Endothelial cell of umbilical vein (primary cell): Measurements from ENCODE around the gene IGSF9. TPM values are rescaled to one million over a fixed set of nuclear protein-coding genes. Genes with fewer than 3 reads are reported as not detected.

Experiments used
- BruUV-seq: library from RNA; stranded (reverse); fragments of 400-500 nt; replicated peaks from 2 replicates; lab custom pipeline; 2021; lab: Mats Ljungman, UMichigan
- CTCF ChIA-PET: fragments of 300-600, 350-600 bp; sonication (Branson Sonifier 250); formaldehyde crosslinking; loops from one replicate; lab custom pipeline; 2021; ENCODE audit warnings: antibody characterized with exemption, inconsistent platforms; lab: Charles Lee
- POLR2A ChIA-PET: fragments of 300-600, 350-600 bp; sonication (Branson Sonifier 250); formaldehyde crosslinking; loops from one replicate; lab custom pipeline; 2021; ENCODE audit warnings: antibody characterized with exemption, inconsistent platforms; lab: Charles Lee
- DNase-seq: peaks from one replicate; pipeline ENCODE4 v3.0.0-alpha.2; 2011; ENCODE audit warnings: low read depth, low spot score
- FAIRE-seq: peaks from 2 replicates; lab custom pipeline; 2011; peaks lifted over from hg19 to GRCh38; lab: Jason Lieb, UNC
- H2AFZ ChIP-seq: 2 replicates; pipeline ENCODE4 v1.6.0; 2012; ENCODE audit warnings: low read depth, low read length, control low read depth, inconsistent platforms
- H3K27ac ChIP-seq: 2 replicates; pipeline ENCODE4 v1.5.1; 2011; ENCODE audit warnings: low read depth, mild to moderate bottlenecking, control low read depth, low read length, moderate library complexity; ENCODE audit not compliant: insufficient read depth
- H3K27me3 ChIP-seq, 2 experiments: 2 replicates each; pipeline versions ENCODE4 v1.6.0 to v1.6.1; 2011; ENCODE audit warnings: low read length in 2 of 2, mixed read lengths in 1 of 2; ENCODE audit not compliant: control insufficient read depth in 2 of 2, insufficient read depth in 2 of 2
- H3K36me3 ChIP-seq, 2 experiments: 2 replicates in 1 of 2; 3 replicates in 1 of 2; pipeline ENCODE4 v1.5.1; 2011; ENCODE audit warnings: low read length in 2 of 2, mild to moderate bottlenecking in 1 of 2, moderate library complexity in 1 of 2; ENCODE audit not compliant: control insufficient read depth in 2 of 2, insufficient read depth in 2 of 2; ENCODE audit errors: extremely low read depth in 1 of 2
- H3K4me1 ChIP-seq: 3 replicates; pipeline ENCODE4 v1.5.1; 2011; ENCODE audit warnings: mild to moderate bottlenecking, low read length; ENCODE audit not compliant: control insufficient read depth, insufficient read depth; ENCODE audit errors: extremely low read depth
- H3K4me2 ChIP-seq: 2 replicates; pipeline ENCODE4 v1.6.1; 2011; ENCODE audit warnings: low read length, control low read depth, mixed read lengths; ENCODE audit not compliant: insufficient read depth
- H3K4me3 ChIP-seq, 3 experiments: fragments of 200-600 bp in 1 of 3; sonication (generic), shearing (Covaris generic) in 1 of 3; replicated peaks in 1 of 3; 2 replicates each; pipeline ENCODE4 v1.5.1; 2011 to 2016; ENCODE audit warnings: control low read depth in 3 of 3, low read length in 3 of 3, mild to moderate bottlenecking in 2 of 3, inconsistent platforms in 1 of 3, low read depth in 1 of 3, moderate library complexity in 1 of 3; ENCODE audit not compliant: insufficient read depth in 1 of 3
- H3K79me2 ChIP-seq: 2 replicates; pipeline ENCODE4 v1.6.0; 2012; ENCODE audit warnings: low read length, inconsistent platforms; ENCODE audit not compliant: control insufficient read depth, insufficient read depth
- H3K9ac ChIP-seq: replicated peaks from 2 replicates; pipeline ENCODE3; 2011; ENCODE audit warnings: low read length, control low read depth; ENCODE audit not compliant: insufficient read depth; ENCODE audit errors: extremely low read depth
- H3K9me1 ChIP-seq: replicated peaks from 3 replicates; pipeline ENCODE4 v1.6.0; 2011; ENCODE audit warnings: mild to moderate bottlenecking, low read length; ENCODE audit not compliant: control insufficient read depth, insufficient read depth; ENCODE audit errors: extremely low read depth
- H3K9me3 ChIP-seq: replicated peaks from 2 replicates; pipeline ENCODE4 v1.5.1; 2012; ENCODE audit warnings: low read length, inconsistent platforms; ENCODE audit not compliant: control insufficient read depth, insufficient read depth
- H4K20me1 ChIP-seq: replicated peaks from 2 replicates; pipeline ENCODE3; 2011; ENCODE audit warnings: mild to moderate bottlenecking, low read length; ENCODE audit not compliant: control insufficient read depth, insufficient read depth; ENCODE audit errors: extremely low read depth
- CTCF ChIP-seq, 2 donors: IDR thresholded peaks; 1 replicate in 1 of 2; 2 replicates in 1 of 2; pipeline ENCODE4 v1.5.1; 2011; ENCODE audit warnings: low read length in 2 of 2, mild to moderate bottlenecking in 2 of 2, moderate library complexity in 2 of 2, control low read depth in 1 of 2, inconsistent platforms in 1 of 2, low read depth in 1 of 2; ENCODE audit not compliant: insufficient read depth in 1 of 2; ENCODE audit errors: extremely low read depth in 1 of 2
- EZH2 ChIP-seq: IDR thresholded peaks from 2 replicates; pipeline ENCODE4 v1.6.1; 2012; ENCODE audit warnings: borderline replicate concordance, low read depth, mild to moderate bottlenecking, moderate library complexity, low read length, inconsistent platforms; ENCODE audit not compliant: severe bottlenecking
- FOS ChIP-seq: IDR thresholded peaks from 2 replicates; pipeline ENCODE4 v1.6.1; 2011; ENCODE audit warnings: mild to moderate bottlenecking, low read length, moderate library complexity, borderline replicate concordance; ENCODE audit not compliant: insufficient read depth
- GATA2 ChIP-seq: IDR thresholded peaks from 2 replicates; pipeline ENCODE4 v1.7.0; 2011; ENCODE audit warnings: low read depth, mild to moderate bottlenecking, moderate library complexity, mixed read lengths, low read length; ENCODE audit not compliant: insufficient read length, insufficient read depth
- JUN ChIP-seq: IDR thresholded peaks from 2 replicates; pipeline ENCODE4 v1.6.1; 2011; ENCODE audit warnings: borderline replicate concordance, low read depth; ENCODE audit not compliant: insufficient read length, insufficient read depth
- MAX ChIP-seq: IDR thresholded peaks from 2 replicates; pipeline ENCODE4 v1.6.1; 2011; ENCODE audit not compliant: insufficient read depth, insufficient read length
- MYC ChIP-seq: IDR thresholded peaks from one replicate; pipeline ENCODE4 v1.6.1; 2011; ENCODE audit warnings: mild to moderate bottlenecking, low read depth, low read length
- POLR2A ChIP-seq: IDR thresholded peaks from 2 replicates; pipeline ENCODE4 v1.6.1; 2012; ENCODE audit warnings: low read depth, mild to moderate bottlenecking, control low read depth, low read length
- POLR2AphosphoS5 ChIP-seq: IDR thresholded peaks from 2 replicates; pipeline ENCODE4 v1.6.1; 2012; ENCODE audit warnings: low read depth, mild to moderate bottlenecking, control low read depth, low read length, moderate library complexity; ENCODE audit not compliant: insufficient read depth
- dilution Hi-C: fragments of 300-500 bp; cut with MboI; formaldehyde crosslinking; loops from one replicate; pipeline ENCODE4 v1.15.0; 2019; ENCODE audit warnings: low sequenced_read_pairs; ENCODE audit not compliant: extremely low pct_ligation_motif_present
- intact Hi-C: fragments of 100-400 bp; cut with micrococcal nuclease; formaldehyde crosslinking; loops from one replicate; pipeline ENCODE4 v1.10.0; 2022
- polyA plus RNA-seq, 4 experiments: library from polyadenylated mRNA; depleted of rRNA in 3 of 4; stranded (reverse) in 3 of 4; unstranded in 1 of 4; fragments of >200 nt; gene quantifications; 2 replicates each; pipeline versions ENCODE4 v1.2.1 to v1.2.3, GENCODE V29; 2011 to 2012; ENCODE audit warnings: missing spikeins in 1 of 4
- total RNA-seq: library from RNA; stranded (reverse); gene quantifications from 2 replicates; pipeline ENCODE4 v1.2.3, GENCODE V29; 2021

The IGSF9 gene
- total and polyA plus RNA-seq, 2 donors (not counting 3 experiments of a cell fraction or from before 2014, with no cell fraction given) = 0.15 TPM

GRCh38 chr1:159988006-159988405, 42.6 kb upstream of the IGSF9 start:
- POLR2A ChIA-PET = no interaction called here
- intact Hi-C loops (no loop called here), dilution Hi-C loops (no loop called here)
- no peak overlapping the region for H3K4me3 ChIP-seq
- H4K20me1 ChIP-seq = no peaks in the 10 kb centered on the region
- H3K4me2 ChIP-seq = no peak overlapping the region
- no peaks in the 10 kb centered on the region for H3K9me3 ChIP-seq
- no peak overlapping the region for H3K9ac ChIP-seq
- H3K27me3 ChIP-seq = peaks cover 10 to 12% of the 10 kb centered on the region in 2 experiments
- H3K27ac ChIP-seq = no peak overlapping the region
- FAIRE-seq (no peak), DNase-seq (no peak)
- H2AFZ ChIP-seq = no peak overlapping the region
- TF ChIP-seq FOS (no peak), JUN (no peak), MYC (no peak), CTCF (IDR thresholded peaks at IDR 0.05; ENCODE audit: extremely low read depth in 1 of 2, insufficient read depth in 1 of 2, low read depth in 1 of 2, low read length in 2 of 2) (no peak)
- no peaks in the 10 kb centered on the region for H3K4me1 ChIP-seq
- CTCF ChIA-PET = interaction anchor here (8.6 kb wide), 1 partner anchor 19 kb away, joined by 79 read pairs; no protein-coding TSS in a partner anchor
- H3K36me3 ChIP-seq = no peaks in the 10 kb centered on the region
- no peaks in the 10 kb centered on the region for H3K9me1 ChIP-seq
- no peaks in the 10 kb centered on the region for H3K79me2 ChIP-seq
- BruUV-seq = no TSS peak

GRCh38 chr1:159987186-159987585, 41.8 kb upstream of the IGSF9 start:
- Histone ChIP-seq H3K27ac (no peak overlapping the region), H3K9ac (no peak overlapping the region), H3K79me2 (no peaks in the 10 kb centered on the region), H4K20me1 (no peaks in the 10 kb centered on the region), H3K9me1 (no peaks in the 10 kb centered on the region), H3K4me1 (no peaks in the 10 kb centered on the region), H3K4me3 (no peak overlapping the region), H2AFZ (no peak overlapping the region), H3K4me2 (no peak overlapping the region), H3K36me3 (no peaks in the 10 kb centered on the region), H3K27me3 (peaks cover 9 to 10% of the 10 kb centered on the region in 2 experiments), H3K9me3 (no peaks in the 10 kb centered on the region)
- BruUV-seq = no TSS peak
- intact Hi-C loops = no loop called here
- no peak for TF ChIP-seq GATA2
- TF ChIP-seq POLR2AphosphoS5 = no peak
- TF ChIP-seq CTCF (IDR thresholded peaks at IDR 0.05; ENCODE audit: extremely low read depth in 1 of 2, insufficient read depth in 1 of 2, low read depth in 1 of 2, low read length in 2 of 2) = no peak
- TF ChIP-seq MYC = no peak
- TF ChIP-seq JUN = no peak
- no peak for TF ChIP-seq POLR2A
- TF ChIP-seq EZH2 = no peak
- no peak for TF ChIP-seq MAX
- TF ChIP-seq FOS = no peak
- DNase-seq (no peak), FAIRE-seq (no peak)
- dilution Hi-C loops = no loop called here
- ChIA-PET POLR2A (no interaction called here), CTCF (interaction anchor here (1.2 to 8.6 kb wide), 2 partner anchors 19 to 33 kb away, joined by 3 to 79 read pairs; partner anchors contain the start of gene SLAMF9)
